Transverse colon (tissue), 3 donors: ENCODE data around the gene ZNF226.
"Not testable (repeated sequence)": the region's sequence is repeated elsewhere in the genome, so short reads cannot be mapped to it uniquely, and the experiment has no call there.

Experiments used
- CTCF ChIP-seq, 5 experiments: fragments of 200-600 bp in 3 of 5; fragments of 450-650 bp in 2 of 5; sonication (generic) in 3 of 5; IDR thresholded peaks; 1 replicate in 2 of 5; 2 replicates in 3 of 5; pipeline ENCODE4 v1.5.1; 2016 to 2017; ENCODE audit warnings: antibody characterized with exemption in 5 of 5, inconsistent platforms in 3 of 5, mild to moderate bottlenecking in 2 of 5, moderate library complexity in 1 of 5
- POLR2A ChIP-seq: fragments of 450-650 bp; IDR thresholded peaks from one replicate; pipeline ENCODE4 v1.6.1; 2016; ENCODE audit warnings: antibody characterized with exemption, mild to moderate bottlenecking, moderate library complexity

GRCh38 chr19:44203877-44204276 lies 39.0 kb downstream of the ZNF226 start:
- not testable (repeated sequence) for TF ChIP-seq CTCF (IDR thresholded peaks at IDR 0.05); POLR2A
